EL (cell line): ENCODE results near the gene TACC2.
"Not testable (repeated sequence)": the region's sequence is repeated elsewhere in the genome, so short reads cannot be mapped to it uniquely, and the experiment has no call there.

Source experiments
- DNase-seq: peaks from one replicate; pipeline ENCODE4 v3.0.0-alpha.2; 2016

The TACC2 gene

GRCh38 chr10:121988361-121989324 is at the start of gene TACC2:
Gene TACC2, plus strand, starts transcription at chr10:121989163. Its CDS starts 32,819 bp downstream, at chr10:122021982.
- DNase-seq = no peak

GRCh38 chr10:121941532-121941931 is 47.4 kb upstream of the TACC2 start:
- no peak for DNase-seq

GRCh38 chr10:121942749-121943416 is 46.1 kb upstream of the TACC2 start:
- peak; percentile 88 for DNase-seq

GRCh38 chr10:121947343-121948330 is 41.3 kb upstream of the TACC2 start:
- DNase-seq = no peak

- DNase-seq = no peak
Observed at GRCh38 chr10:121949049-121949448, 39.9 kb upstream of the TACC2 start.

GRCh38 chr10:121949451-121949850 is 39.5 kb upstream of the TACC2 start:
- DNase-seq = no peak

GRCh38 chr10:121952226-121952625 is 36.7 kb upstream of the TACC2 start:
- DNase-seq = peak; percentile 59

- peak; percentile 50 for DNase-seq
Observed at GRCh38 chr10:121956111-121957061, 32.6 kb upstream of the TACC2 start.

GRCh38 chr10:121959671-121960070 is 29.3 kb upstream of the TACC2 start:
- DNase-seq = no peak

- no peak for DNase-seq
Observed at GRCh38 chr10:121961456-121961855, 27.5 kb upstream of the TACC2 start.

- no peak for DNase-seq
Observed at GRCh38 chr10:121965996-121966395, 23.0 kb upstream of the TACC2 start.

GRCh38 chr10:121969086-121969485 is 19.9 kb upstream of the TACC2 start:
- DNase-seq = not testable (repeated sequence)

- DNase-seq = no peak
Observed at GRCh38 chr10:121974019-121974534, 14.9 kb upstream of the TACC2 start.

GRCh38 chr10:121974535-121975294 is 14.2 kb upstream of the TACC2 start, which contains the start of gene NSMCE4A:
Gene NSMCE4A, minus strand, starts transcription at chr10:121975217. Its CDS starts 52 bp downstream, at chr10:121975165.
- peak; percentile 76 for DNase-seq

GRCh38 chr10:121975295-121976086 is 13.5 kb upstream of the TACC2 start:
- DNase-seq = no peak

- no peak for DNase-seq
Observed at GRCh38 chr10:121976607-121977006, 12.4 kb upstream of the TACC2 start.

- no peak for DNase-seq
Observed at GRCh38 chr10:121978511-121978910, 10.5 kb upstream of the TACC2 start.

GRCh38 chr10:121981346-121981745 is 7.6 kb upstream of the TACC2 start:
- no peak for DNase-seq

- no peak for DNase-seq
Observed at GRCh38 chr10:121983852-121984251, 5.1 kb upstream of the TACC2 start.
